PFSK-1 (cell line): ENCODE results near the gene SMYD5.

Source experiments
- POLR2AphosphoS5 ChIP-seq: IDR thresholded peaks from 2 replicates; pipeline ENCODE4 v1.6.1; 2012; ENCODE audit warnings: low read depth, mild to moderate bottlenecking, control low read depth, low read length, moderate library complexity
- TAF1 ChIP-seq: IDR thresholded peaks from 2 replicates; pipeline ENCODE4 v1.6.1; 2012; ENCODE audit warnings: low read length, control low read depth, borderline replicate concordance; ENCODE audit not compliant: insufficient read depth
- TF ChIP-seq, protein P1 (sequence below), 2 experiments: IDR thresholded peaks; 2 replicates each; pipeline versions ENCODE4 v1.6.1 to v1.8.0; 2011 to 2012; ENCODE audit warnings: low read depth in 2 of 2, low read length in 2 of 2, control low read depth in 1 of 2, inconsistent platforms in 1 of 2, mild to moderate bottlenecking in 1 of 2, moderate library complexity in 1 of 2; ENCODE audit not compliant: insufficient read depth in 1 of 2

DNA sequence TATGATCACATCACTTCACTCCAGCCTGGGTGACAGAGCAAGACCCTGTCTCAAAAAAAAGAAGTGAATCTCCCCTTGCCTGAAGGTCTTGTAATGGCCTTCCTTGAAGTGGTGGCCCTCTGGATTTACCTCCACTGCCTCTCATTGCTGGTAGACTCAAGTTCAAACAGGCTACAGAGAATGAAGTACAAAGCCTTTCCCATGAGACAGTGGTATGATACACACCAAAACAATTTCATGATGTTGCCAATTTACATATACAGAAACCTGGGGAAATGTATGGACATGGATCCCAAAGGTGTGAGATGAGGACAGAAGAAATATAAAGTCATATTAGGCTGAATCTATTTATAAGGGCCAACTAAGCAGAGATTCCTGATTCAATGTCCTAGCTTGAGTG lies 16.5 kb upstream of the SMYD5 start:
- TF ChIP-seq, protein P1, sequence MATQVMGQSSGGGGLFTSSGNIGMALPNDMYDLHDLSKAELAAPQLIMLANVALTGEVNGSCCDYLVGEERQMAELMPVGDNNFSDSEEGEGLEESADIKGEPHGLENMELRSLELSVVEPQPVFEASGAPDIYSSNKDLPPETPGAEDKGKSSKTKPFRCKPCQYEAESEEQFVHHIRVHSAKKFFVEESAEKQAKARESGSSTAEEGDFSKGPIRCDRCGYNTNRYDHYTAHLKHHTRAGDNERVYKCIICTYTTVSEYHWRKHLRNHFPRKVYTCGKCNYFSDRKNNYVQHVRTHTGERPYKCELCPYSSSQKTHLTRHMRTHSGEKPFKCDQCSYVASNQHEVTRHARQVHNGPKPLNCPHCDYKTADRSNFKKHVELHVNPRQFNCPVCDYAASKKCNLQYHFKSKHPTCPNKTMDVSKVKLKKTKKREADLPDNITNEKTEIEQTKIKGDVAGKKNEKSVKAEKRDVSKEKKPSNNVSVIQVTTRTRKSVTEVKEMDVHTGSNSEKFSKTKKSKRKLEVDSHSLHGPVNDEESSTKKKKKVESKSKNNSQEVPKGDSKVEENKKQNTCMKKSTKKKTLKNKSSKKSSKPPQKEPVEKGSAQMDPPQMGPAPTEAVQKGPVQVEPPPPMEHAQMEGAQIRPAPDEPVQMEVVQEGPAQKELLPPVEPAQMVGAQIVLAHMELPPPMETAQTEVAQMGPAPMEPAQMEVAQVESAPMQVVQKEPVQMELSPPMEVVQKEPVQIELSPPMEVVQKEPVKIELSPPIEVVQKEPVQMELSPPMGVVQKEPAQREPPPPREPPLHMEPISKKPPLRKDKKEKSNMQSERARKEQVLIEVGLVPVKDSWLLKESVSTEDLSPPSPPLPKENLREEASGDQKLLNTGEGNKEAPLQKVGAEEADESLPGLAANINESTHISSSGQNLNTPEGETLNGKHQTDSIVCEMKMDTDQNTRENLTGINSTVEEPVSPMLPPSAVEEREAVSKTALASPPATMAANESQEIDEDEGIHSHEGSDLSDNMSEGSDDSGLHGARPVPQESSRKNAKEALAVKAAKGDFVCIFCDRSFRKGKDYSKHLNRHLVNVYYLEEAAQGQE (IDR thresholded peaks at IDR 0.05; ENCODE audit: insufficient read depth in 1 of 2, low read depth in 2 of 2, low read length in 2 of 2): no peak
- TF ChIP-seq TAF1: no peak
- no peak for TF ChIP-seq POLR2AphosphoS5
